Tracheal epithelial cell (primary cell): ENCODE data around the gene CGB1. TPM values are rescaled to one million over a fixed set of nuclear protein-coding genes. Genes with fewer than 3 reads are reported as not detected.

Experiments used
- total RNA-seq: library from RNA; depleted of rRNA; stranded (reverse); fragments of >200 nt; gene quantifications from 2 replicates; pipeline ENCODE4 v1.2.1, GENCODE V29; 2014

The CGB1 gene
- not detected in 2 replicates for total RNA-seq

GRCh38 chr19:49036815-49037214 lies at the start of gene CGB1:
Gene CGB1 (minus strand): TSS chr19:49036895. CDS start chr19:49036711, 184 bp downstream.

DNA sequence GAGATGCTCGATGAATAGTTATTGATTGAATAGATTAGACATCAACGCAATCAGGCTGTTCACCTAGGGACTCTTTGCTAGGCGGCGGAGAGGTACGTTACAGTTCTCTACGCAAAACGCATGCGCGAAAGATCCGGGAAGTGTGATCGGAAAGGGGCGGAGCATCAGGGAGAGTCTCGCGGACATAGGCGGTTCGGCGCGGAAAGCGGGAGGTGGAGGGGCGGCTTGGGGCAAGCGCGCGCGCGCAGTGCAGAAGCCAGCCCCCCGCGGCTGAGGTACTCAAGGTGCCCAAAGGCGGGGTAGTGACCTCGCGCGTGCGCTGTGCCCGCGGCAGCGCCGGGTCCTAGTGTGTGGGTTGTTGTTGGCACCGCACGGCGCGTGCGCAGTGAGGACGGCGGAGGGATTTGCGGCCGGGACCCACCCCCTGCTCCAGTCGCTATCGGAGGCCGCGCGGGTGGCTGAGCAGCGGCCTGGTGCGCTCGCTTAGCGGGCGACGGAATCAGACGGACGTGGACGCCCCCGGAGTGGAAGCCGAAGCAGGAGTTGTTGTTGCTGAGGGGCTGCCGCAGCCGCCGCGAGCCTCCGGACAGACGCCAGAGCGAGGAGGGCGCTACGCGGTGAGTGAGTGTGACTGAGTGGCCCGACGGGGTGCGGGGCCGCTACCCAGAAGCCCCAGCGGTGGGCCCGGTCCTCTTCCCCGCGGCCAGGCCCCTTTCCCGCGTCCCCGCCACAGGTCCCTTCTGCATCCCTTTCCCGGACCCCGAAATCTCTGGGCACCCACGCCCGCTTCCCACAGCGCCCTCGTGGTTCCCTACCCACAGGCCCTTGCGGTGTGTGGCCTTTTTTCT lies 48.5 kb upstream of the CGB1 start, which contains the start of gene SNRNP70:
TSS of gene SNRNP70 (plus strand) at position 432 of the 848 bp plus-strand sequence. CDS start 964 bp downstream, outside the sequence.

DNA sequence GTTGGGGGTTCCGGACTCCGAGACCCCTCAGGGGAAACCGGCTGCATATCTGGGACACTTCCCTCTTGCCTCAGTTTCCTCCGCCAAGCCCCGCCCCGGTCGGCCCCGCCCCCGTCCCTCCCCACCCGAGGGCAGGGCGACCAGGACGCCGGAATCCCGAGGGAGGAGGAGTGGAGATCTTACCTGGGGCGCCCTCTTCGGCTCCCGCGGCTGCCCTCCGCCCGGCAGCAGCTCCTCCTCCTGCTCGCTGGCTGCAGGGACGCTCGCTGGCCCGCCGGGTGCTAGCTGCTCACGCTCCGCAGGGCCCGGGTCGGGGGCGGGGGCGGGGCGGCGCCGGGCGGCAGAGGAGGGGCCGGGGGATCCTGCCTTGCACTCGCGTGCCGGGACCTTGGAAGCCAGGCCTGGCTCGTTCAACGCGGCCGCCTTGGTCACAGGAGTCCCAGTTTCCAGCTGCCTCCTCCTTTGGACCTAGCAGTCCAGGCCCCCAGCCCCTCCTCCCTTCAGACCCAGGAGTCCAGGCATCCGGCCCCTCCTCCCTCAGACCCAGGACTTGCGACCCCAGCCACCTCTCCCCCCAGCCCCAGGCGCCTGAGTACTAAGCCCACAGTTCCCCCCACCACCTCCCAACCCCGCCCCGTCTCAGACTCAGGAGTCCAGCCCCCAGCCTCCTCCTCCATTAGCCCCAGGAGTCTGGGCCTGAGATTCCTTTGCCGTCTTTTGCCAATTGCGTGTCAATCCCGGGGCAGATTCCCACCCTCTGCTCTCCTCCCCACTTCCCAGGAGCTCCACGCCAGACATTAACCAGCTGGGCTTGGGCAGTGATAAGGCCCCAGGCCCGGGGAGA lies 28.3 kb upstream of the CGB1 start, which contains the start of gene NTF4:
TSS of gene NTF4 (minus strand) at position 51 of the 844 bp plus-strand sequence. CDS start 2,821 bp downstream, outside the sequence.

GRCh38 chr19:49057636-49058234 lies 21.0 kb upstream of the CGB1 start, which contains the start of gene CGB7:
Gene CGB7 (minus strand): TSS chr19:49057749. CDS start chr19:49055375, 2,374 bp downstream.

GRCh38 chr19:49049011-49049410 lies 12.3 kb upstream of the CGB1 start, which contains the start of gene CGB8:
Gene CGB8 (minus strand): TSS chr19:49049111. CDS start chr19:49048739, 372 bp downstream.

DNA sequence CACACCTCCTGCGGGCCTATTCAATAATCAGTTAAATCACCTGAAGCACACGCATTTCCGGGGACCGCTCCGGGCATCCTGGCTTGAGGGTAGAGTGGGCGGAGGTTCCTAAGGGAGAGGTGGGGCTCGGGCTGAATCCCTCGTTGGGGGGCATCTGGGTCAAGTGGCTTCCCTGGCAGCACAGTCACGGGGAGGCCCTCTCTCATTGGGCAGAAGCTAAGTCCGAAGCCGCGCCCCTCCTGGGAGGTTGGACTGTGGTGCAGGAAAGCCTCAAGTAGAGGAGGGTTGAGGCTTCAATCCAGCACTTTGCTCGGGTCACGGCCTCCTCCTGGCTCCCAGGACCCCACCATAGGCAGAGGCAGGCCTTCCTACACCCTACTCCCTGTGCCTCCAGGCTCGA lies 6.9 kb upstream of the CGB1 start, which contains the start of gene CGB5:
TSS of gene CGB5 (plus strand) at position 301 of the 400 bp plus-strand sequence. CDS start 362 bp downstream, outside the sequence.

DNA sequence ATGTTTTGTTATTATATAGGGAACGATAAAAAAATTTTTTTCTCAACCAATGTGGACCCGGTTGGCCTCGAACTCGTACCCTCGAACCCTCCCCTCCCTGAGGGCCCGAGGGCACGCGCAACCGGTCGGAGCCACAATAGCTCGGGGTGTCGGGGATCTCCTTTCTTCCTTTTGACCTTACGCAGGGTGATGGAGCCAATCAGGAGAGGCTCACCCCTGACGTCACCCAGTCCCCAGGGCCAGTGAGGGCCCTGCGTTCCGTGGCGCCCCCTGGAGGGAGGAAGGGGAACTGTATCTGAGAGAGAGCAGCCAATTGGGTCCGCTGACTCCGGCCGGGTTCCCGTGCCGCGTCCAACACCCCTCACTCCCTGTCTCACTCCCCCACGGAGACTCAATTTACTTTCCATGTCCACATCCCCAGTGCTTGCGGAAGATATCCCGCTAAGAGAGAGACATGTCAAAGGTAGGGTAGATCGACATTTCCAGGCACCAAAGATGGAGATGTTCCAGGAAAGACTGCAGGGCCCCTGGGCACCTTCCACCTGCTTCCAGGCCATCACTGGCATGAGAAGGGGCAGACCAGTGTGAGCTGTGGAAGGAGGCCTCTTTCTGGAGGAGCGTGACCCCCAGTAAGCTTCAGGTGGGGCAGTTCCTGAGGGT lies 4.9 kb downstream of the CGB1 start, which contains the start of gene CGB2:
TSS of gene CGB2 (plus strand) at position 249 of the 660 bp plus-strand sequence. CDS start at position 455, 206 bp downstream.

GRCh38 chr19:49024233-49024632 lies 12.5 kb downstream of the CGB1 start, which contains the start of gene CGB3:
Gene CGB3 (minus strand): TSS chr19:49024333. CDS start chr19:49023971, 362 bp downstream.

DNA sequence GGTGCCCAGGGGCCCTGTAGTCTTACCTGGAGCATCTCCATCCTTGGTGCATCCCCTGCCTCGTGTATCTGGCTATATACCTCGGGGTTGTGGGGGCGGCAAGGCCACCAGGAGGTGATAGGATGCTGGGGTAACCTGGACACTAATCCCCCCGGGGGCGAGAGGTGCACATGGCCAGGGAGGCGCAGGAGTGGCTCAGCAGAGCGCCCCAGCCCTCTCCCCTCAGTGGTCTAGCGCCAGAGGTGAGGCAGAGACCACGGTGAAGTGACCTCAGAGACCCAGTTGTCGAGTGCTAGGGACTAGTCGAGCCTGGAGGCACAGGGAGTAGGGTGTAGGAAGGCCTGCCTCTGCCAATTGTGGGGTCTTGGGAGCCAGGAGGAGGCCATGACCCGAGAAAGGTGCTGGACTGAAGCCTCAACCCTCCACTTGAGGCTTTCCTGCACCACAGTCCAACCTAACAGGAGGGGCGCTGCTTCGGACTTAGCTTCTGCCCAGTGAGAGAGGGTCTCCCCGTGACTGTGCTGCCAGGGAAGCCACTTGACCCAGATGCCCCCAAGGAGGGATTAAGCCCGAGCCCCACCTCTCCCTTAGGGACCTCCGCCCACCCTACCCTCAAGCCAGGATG lies 19.5 kb downstream of the CGB1 start, which contains the start of gene LHB:
TSS of gene LHB (minus strand) at position 51 of the 625 bp plus-strand sequence. CDS start at position 41, 10 bp downstream.

DNA sequence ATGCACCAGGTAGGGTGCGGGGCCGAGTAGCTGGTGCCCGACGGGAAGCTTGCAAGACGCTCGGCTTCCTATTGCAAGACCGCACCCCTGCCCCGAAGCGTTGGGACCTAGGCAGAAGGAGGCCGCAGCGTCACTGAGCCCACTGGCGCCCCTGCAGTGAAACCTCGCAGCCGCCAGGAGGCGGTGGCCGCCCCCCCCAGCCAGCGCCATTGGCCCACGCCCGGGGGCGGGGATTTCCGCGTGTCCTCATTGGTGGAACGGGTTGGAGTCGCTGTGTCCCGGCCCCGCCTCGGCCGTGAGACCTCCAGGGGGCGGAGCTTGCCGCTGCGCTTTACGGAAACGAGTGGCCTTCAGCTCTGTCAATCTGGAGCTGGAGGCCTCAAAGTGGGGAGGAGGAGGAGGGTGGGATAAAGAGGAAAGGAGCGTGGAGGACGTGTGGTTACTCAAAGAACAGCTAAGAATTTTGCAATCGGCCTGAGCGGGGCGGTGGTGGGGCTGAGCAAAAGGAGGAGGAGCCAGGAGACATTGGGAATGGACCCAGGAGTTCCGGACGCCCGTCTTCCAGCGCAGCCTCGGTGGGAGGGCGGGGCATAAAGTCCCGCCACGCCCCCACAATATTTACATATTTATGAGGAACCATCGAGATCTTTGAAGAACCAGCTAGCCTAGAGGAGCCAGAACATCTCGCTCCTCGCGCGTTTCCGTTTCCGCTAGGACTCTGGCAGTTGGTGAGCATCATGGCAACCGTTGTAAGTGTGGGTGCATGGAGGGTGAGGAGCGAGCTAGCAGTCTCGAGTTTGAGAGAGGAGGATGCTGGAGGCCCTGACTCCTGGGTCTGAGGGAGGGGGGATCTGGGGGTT lies 43.3 kb downstream of the CGB1 start, which contains the start of the genes GYS1 and RUVBL2:
TSS of gene GYS1 (minus strand) at position 135 of the 860 bp plus-strand sequence. CDS start 197 bp downstream, outside the sequence.
TSS of gene RUVBL2 (plus strand) at position 713 of the 860 bp plus-strand sequence. CDS start at position 738, 25 bp downstream.

Other genes starting within 250 kb of the CGB1 start
- 35.2 and 37.8 TPM in 2 replicates for gene BCAT2, start 225.9 kb downstream of the CGB1 start, total RNA-seq
- 0.64 and 1.9 TPM in 2 replicates for gene HSD17B14, start 200.4 kb downstream of the CGB1 start, total RNA-seq
- 3.8 and 5.5 TPM in 2 replicates for gene PLEKHA4, start 168.3 kb downstream of the CGB1 start, total RNA-seq
- gene PPP1R15A, start 164.5 kb downstream of the CGB1 start, total RNA-seq: 59.9 and 106 TPM in 2 replicates
- gene TULP2, start 138.2 kb downstream of the CGB1 start, total RNA-seq: 0.21 and 0.24 TPM in 2 replicates
- 90.8 and 93.4 TPM in 2 replicates for gene NUCB1, start 136.6 kb downstream of the CGB1 start, total RNA-seq
- 6.4 and 8.4 TPM in 2 replicates for gene DHDH, start 103.2 kb downstream of the CGB1 start, total RNA-seq
- 35.0 and 104 TPM in 2 replicates for gene BAX, start 82.0 kb downstream of the CGB1 start, total RNA-seq
- gene FTL, start 71.6 kb downstream of the CGB1 start, total RNA-seq: 3,392 and 8,392 TPM in 2 replicates
- gene GYS1, start 43.6 kb downstream of the CGB1 start, total RNA-seq: 22.8 and 61.9 TPM in 2 replicates
- gene RUVBL2, start 43.0 kb downstream of the CGB1 start, total RNA-seq: 159 and 276 TPM in 2 replicates
- gene LHB, start 19.8 kb downstream of the CGB1 start, total RNA-seq: 1.9 TPM in 1 of 2 replicates, not detected in the other
- not detected in 2 replicates for gene CGB3, start 12.6 kb downstream of the CGB1 start, total RNA-seq
- 1.9 TPM in 1 of 2 replicates, not detected in the other for gene CGB2, start 5.0 kb downstream of the CGB1 start, total RNA-seq
- gene CGB5, start 7.0 kb upstream of the CGB1 start, total RNA-seq: 0.24 TPM in 1 of 2 replicates, not detected in the other
- gene CGB8, start 12.2 kb upstream of the CGB1 start, total RNA-seq: 0.48 TPM in 1 of 2 replicates, not detected in the other
- gene CGB7, start 20.9 kb upstream of the CGB1 start, total RNA-seq: 0.85 and 0.96 TPM in 2 replicates
- gene NTF4, start 27.9 kb upstream of the CGB1 start, total RNA-seq: 3.4 and 8.0 TPM in 2 replicates
- gene KCNA7, start 35.8 kb upstream of the CGB1 start, total RNA-seq: under 0.01 TPM in 1 of 2 replicates, not detected in the other
- 79.5 and 91.6 TPM in 2 replicates for gene SNRNP70, start 48.6 kb upstream of the CGB1 start, total RNA-seq
- gene LIN7B, start 77.5 kb upstream of the CGB1 start, total RNA-seq: 2.6 and 10.1 TPM in 2 replicates
- 0.48 and 2.8 TPM in 2 replicates for gene C19orf73, start 82.2 kb upstream of the CGB1 start, total RNA-seq
- 0.85 and 2.9 TPM in 2 replicates for gene PPFIA3, start 82.6 kb upstream of the CGB1 start, total RNA-seq
- not detected in 2 replicates for gene HRC, start 118.5 kb upstream of the CGB1 start, total RNA-seq
- gene TRPM4, start 120.9 kb upstream of the CGB1 start, total RNA-seq: 17.7 and 21.2 TPM in 2 replicates